Testis (tissue), 2 donors: Measurements from ENCODE around the gene CELSR1.

Experiments used
- POLR2A ChIP-seq: fragments of 450-650 bp; IDR thresholded peaks from one replicate; pipeline ENCODE4 v1.6.1; 2017; ENCODE audit warnings: antibody characterized with exemption, mild to moderate bottlenecking, moderate library complexity
- TF ChIP-seq, protein P1 (sequence below), 3 experiments: fragments of 450-650 bp in 2 of 3; fragments of 200-600 bp in 1 of 3; sonication (generic) in 1 of 3; IDR thresholded peaks; one replicate each; pipeline ENCODE4 v1.5.1; 2016 to 2019; ENCODE audit warnings: antibody characterized with exemption in 3 of 3, mild to moderate bottlenecking in 2 of 3, moderate library complexity in 1 of 3

DNA sequence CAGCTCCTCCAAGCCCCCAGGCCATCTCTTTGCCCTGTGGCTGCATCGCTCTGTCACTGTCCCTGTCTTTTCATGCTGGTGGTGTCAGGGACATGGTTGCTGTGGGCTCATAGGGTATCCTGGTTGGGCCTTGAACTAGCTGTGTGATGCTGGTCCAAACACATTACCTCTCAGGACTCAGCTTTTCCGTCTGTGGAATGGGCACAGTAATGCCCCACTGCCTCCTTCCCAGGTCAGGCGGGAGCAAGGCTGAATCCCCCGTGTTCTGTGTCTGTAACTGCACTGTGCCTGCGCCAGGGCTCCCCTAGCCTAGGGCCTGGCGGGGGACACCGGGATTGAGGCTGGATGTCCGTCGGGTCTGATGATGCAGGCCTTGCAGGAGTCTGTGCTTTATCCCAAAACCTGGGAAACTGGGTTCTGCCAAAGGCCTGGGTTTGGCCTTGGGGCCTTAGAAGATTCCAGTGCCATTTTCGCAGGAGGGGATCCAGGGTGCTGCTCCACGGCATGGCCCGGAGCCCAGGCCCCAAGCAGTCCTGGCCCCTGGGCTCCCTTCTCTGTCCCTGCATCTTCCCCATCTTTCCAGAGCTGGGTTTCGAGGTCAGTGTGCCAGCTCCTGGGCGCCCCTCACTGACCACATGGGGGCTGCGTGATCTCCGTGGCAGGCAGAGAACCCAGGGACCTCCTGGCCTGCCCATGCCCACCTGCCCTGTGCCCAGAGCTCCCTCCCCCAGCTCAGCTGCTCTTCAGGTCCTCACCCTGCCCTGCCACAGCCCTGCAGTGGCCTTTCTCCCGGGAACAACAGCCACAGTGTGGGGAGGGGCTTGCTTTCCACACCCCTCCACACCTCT lies 32.7 kb upstream of the CELSR1 start:
- TF ChIP-seq, protein P1, sequence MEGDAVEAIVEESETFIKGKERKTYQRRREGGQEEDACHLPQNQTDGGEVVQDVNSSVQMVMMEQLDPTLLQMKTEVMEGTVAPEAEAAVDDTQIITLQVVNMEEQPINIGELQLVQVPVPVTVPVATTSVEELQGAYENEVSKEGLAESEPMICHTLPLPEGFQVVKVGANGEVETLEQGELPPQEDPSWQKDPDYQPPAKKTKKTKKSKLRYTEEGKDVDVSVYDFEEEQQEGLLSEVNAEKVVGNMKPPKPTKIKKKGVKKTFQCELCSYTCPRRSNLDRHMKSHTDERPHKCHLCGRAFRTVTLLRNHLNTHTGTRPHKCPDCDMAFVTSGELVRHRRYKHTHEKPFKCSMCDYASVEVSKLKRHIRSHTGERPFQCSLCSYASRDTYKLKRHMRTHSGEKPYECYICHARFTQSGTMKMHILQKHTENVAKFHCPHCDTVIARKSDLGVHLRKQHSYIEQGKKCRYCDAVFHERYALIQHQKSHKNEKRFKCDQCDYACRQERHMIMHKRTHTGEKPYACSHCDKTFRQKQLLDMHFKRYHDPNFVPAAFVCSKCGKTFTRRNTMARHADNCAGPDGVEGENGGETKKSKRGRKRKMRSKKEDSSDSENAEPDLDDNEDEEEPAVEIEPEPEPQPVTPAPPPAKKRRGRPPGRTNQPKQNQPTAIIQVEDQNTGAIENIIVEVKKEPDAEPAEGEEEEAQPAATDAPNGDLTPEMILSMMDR (IDR thresholded peaks at IDR 0.05): no peak
- no peak for TF ChIP-seq POLR2A
